Motor neuron (in vitro differentiated cells): Measurements from ENCODE around the gene PARVB. TPM values are rescaled to one million over a fixed set of nuclear protein-coding genes. Genes with fewer than 3 reads are reported as not detected.

Source experiments
- ATAC-seq, 8 experiments: fragments of 200-7000 bp; cut with Tn5 transposase; replicated peaks in 6 of 8; 2 replicates each; pipeline ENCODE4 v1.8.0; 2021; ENCODE audit warnings: mild to moderate bottlenecking in 8 of 8, moderate library complexity in 8 of 8
- H3K27ac ChIP-seq, 2 donors: fragments of 250-450 bp; sonication (Bioruptor Pico); 2 replicates each; pipeline ENCODE4 v1.9.0; 2021; ENCODE audit warnings: antibody characterized with exemption in 2 of 2, mild to moderate bottlenecking in 2 of 2, moderate library complexity in 1 of 2
- H3K4me1 ChIP-seq, 2 donors: fragments of 250-450 bp; sonication (Bioruptor Pico); replicated peaks in 1 of 2; 2 replicates each; pipeline ENCODE4 v1.6.1; 2021; ENCODE audit warnings: antibody characterized with exemption in 2 of 2, mild to moderate bottlenecking in 2 of 2, moderate library complexity in 1 of 2
- H3K4me3 ChIP-seq, 5 donors: fragments of 250-450 bp; sonication (Bioruptor Pico); 2 replicates each; pipeline ENCODE4 v1.9.0; 2021; ENCODE audit warnings: antibody characterized with exemption in 5 of 5, mild to moderate bottlenecking in 5 of 5, moderate library complexity in 4 of 5
- WGBS, 10 experiments: fragments of 450-650 bp; shearing (Covaris generic); methylation state at CpG; one replicate each; pipeline ENCODE4 v1.0.0; 2022; 5-methylcytosine and 5-hydroxymethylcytosine counted together
- in situ Hi-C, 9 experiments: fragments of 400-800 bp; cut with MboI; loops; one replicate each; pipeline ENCODE4 v1.15.0; 2021; ENCODE audit warnings: low sequenced_read_pairs in 9 of 9, low pct_unique_long_range_greater_than_20kb in 2 of 9; ENCODE audit not compliant: unreplicated experiment in 9 of 9
- total RNA-seq, 8 experiments: library from RNA; unstranded; fragments of 300-600 nt; gene quantifications; 2 replicates each; pipeline versions ENCODE4 v1.2.3 to v1.2.4, GENCODE V29; 2022

PARVB gene
- total RNA-seq, 8 experiments from 2014 or later: 0.65 to 66.5 (median 3.3) TPM

DNA sequence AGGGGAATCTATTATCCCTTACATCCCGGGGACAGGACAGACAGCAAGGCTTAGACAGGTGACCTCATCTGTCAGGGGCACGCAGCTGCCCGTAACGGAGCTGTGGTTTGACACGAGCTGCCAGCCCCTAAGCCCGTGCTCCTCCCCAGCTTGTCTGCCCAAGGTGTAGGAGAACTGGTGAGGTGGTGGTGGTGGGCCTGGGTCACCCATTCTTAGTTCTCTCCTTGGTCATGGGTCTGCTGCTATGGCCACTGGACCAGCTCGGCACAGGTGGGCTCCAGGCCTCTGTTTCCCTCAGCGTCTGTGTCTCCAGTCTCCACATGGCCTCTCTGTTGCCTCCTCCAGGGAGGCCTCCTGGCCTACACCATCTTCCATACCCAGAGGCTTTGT is 162.0 kb downstream of the PARVB start:
- H3K27ac ChIP-seq: no peak overlapping the region
- ATAC-seq: no peak
- H3K4me3 ChIP-seq: no peak overlapping the region
- peaks cover 5 to 6% of the 10 kb centered on the region in 2 donors for H3K4me1 ChIP-seq
- in situ Hi-C loops: no loop called here
- 36 to 100% (median 70%) methylated on average over 2 to 5 of the region's 8 CpGs; no CpG with 5 or more reads in 5 of the 10 experiments for WGBS, 10 experiments

- H3K27ac ChIP-seq: no peak overlapping the region
- WGBS, 10 experiments: 34 to 100% (median 60%) methylated on average over 1 to 4 of the region's 4 CpGs; no CpG with 5 or more reads in 5 of the 10 experiments
- H3K4me1 ChIP-seq: peaks cover 5 to 13% of the 10 kb centered on the region in 2 donors
- no peak overlapping the region for H3K4me3 ChIP-seq
- ATAC-seq: no peak
- in situ Hi-C loops: no loop called here
These were observed 162.6 kb downstream of the PARVB start for GRCh38 chr22:44186737-44187136.

GRCh38 chr22:44187652-44188230 is 163.6 kb downstream of the PARVB start:
- in situ Hi-C loops: no loop called here
- Histone ChIP-seq H3K4me1 (peaks cover 5 to 17% of the 10 kb centered on the region in 2 donors), H3K4me3 (no peak overlapping the region), H3K27ac (no peak overlapping the region)
- no peak for ATAC-seq
- 20 to 80% (median 76%) methylated on average over 1 to 4 of the region's 12 CpGs; no CpG with 5 or more reads in 6 of the 10 experiments for WGBS, 10 experiments

DNA sequence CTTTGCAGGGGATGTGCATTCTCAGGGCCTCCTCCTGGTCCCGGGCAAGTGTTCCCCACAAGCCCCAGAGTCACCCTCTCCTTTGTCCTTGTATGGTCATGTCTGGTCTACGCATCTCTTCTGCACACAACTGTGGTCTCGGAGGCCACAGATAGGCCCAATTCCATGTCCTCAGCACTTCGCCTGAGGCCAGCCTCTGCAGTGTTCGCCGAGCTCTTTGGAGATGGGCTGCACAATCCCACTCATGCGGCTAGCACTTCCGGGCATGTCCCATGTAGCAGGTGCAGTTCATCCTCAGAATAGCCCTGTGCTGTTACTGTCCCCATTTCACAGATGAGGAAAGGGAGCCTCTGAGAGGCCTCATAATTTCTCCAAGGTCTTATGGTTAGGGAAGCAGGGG is 164.2 kb downstream of the PARVB start:
- WGBS, 10 experiments: 80 to 100% (median 86%) methylated on average over 1 to 7 of the region's 8 CpGs; no CpG with 5 or more reads in 6 of the 10 experiments
- Histone ChIP-seq H3K27ac (no peak overlapping the region), H3K4me1 (peaks cover 5 to 17% of the 10 kb centered on the region in 2 donors), H3K4me3 (no peak overlapping the region)
- in situ Hi-C loops: no loop called here
- no peak for ATAC-seq

- in situ Hi-C loops: no loop called here
- no peak overlapping the region for H3K4me3 ChIP-seq
- peaks cover 5 to 17% of the 10 kb centered on the region in 2 donors for H3K4me1 ChIP-seq
- ATAC-seq: no peak
- 80 to 100% (median 91%) methylated on average over 1 to 3 of the region's 12 CpGs; no CpG with 5 or more reads in 6 of the 10 experiments for WGBS, 10 experiments
- no peak overlapping the region for H3K27ac ChIP-seq
These were observed 165.0 kb downstream of the PARVB start for GRCh38 chr22:44188986-44189630.

- in situ Hi-C loops: no loop called here
These were observed 166.4 kb downstream of the PARVB start for GRCh38 chr22:44190381-44190976.

DNA sequence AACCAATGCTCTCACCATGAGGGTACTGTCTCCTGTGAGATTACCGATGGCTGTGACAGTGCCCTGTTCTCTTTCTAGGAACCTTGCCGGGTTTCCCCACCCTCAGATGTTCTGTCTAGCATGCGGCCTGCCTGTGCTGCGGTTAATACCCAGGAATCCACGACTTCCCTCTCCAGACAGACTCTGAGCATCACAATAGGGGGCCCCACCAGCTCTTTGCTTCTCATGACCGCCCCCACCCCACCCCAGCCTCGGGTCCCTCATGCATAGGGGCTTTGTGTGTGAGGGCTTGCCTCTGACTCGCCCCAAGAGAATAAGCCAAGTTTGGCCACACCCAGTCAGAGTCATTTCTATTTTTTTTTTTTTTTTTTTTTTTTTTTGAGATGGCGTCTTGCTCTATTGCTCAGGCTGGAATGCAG is 166.9 kb downstream of the PARVB start:
- no peak overlapping the region for H3K4me3 ChIP-seq
- in situ Hi-C loops: no loop called here
- peak; percentile 32 to 77 (median 68) for ATAC-seq
- WGBS, 10 experiments: 52 to 90% (median 57%) methylated on average over 1 to 3 of the region's 9 CpGs; no CpG with 5 or more reads in 7 of the 10 experiments
- H3K27ac ChIP-seq: no peak overlapping the region
- H3K4me1 ChIP-seq: peaks cover 7 to 21% of the 10 kb centered on the region in 2 donors

More at GRCh38 chr22:44190381-44190976, 166.4 kb downstream of the PARVB start:
- 57 to 93% (median 77%) methylated on average over 2 to 6 of the region's 12 CpGs; no CpG with 5 or more reads in 3 of the 10 experiments for WGBS, 10 experiments
- no peak overlapping the region for H3K4me3 ChIP-seq
- peaks cover 5 to 17% of the 10 kb centered on the region in 2 donors for H3K4me1 ChIP-seq
- H3K27ac ChIP-seq: no peak overlapping the region
- no peak for ATAC-seq

- H3K27ac ChIP-seq: no peak overlapping the region
- H3K4me3 ChIP-seq: no peak overlapping the region
- peaks cover 9 to 24% of the 10 kb centered on the region in 2 donors for H3K4me1 ChIP-seq
- in situ Hi-C loops: no loop called here
- peak; percentile 29 to 81 (median 57) for ATAC-seq
- 80 to 100% (median 100%) methylated on average over 1 to 2 of the region's 8 CpGs; no CpG with 5 or more reads in 7 of the 10 experiments for WGBS, 10 experiments
These were observed 168.2 kb downstream of the PARVB start for GRCh38 chr22:44192098-44192815.

DNA sequence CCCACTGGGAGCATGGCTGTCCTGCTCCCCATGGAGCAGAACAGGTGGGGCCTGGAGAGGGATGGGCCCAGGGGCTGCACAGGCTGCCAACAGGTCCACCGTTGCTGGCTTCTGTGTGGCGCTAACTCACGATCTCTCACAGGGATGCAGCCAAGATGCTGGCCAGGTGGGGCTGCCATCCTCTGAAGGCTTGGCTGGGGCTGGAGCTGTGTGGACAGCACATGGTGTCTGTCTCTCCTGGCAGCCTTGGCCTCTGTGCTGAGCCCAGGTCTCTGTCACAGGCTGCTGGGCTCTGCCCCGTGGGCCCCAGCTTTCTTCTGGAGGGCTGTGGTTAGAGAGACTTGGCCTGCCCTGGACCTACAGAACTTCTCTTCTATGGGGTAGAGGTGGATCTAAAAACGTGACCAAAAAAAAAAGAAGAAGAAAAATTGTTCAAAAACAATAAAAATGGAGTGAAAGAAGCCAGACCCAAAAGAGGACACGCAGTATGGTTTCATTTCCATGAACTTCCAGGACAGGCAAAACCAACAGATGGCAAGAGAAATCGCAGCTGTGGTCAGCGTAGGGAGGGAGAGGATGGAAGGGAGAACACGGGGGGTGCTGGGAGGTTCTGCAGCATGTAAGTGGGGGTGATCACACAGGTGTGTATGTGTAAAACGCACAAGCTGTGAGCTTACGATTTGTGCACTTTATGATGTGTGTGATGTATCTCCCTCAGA is 168.9 kb downstream of the PARVB start:
- no peak overlapping the region for H3K27ac ChIP-seq
- H3K4me1 ChIP-seq: peaks cover 9 to 24% of the 10 kb centered on the region in 2 donors
- WGBS, 10 experiments: 38 to 95% (median 70%) methylated on average over 1 to 7 of the region's 11 CpGs; no CpG with 5 or more reads in 1 of the 10 experiments
- H3K4me3 ChIP-seq: no peak overlapping the region
- peak in 1 of 8 experiments; percentile 2 for ATAC-seq
- in situ Hi-C loops: no loop called here

GRCh38 chr22:44193535-44193891 is 169.4 kb downstream of the PARVB start:
- Histone ChIP-seq H3K27ac (no peak overlapping the region), H3K4me3 (no peak overlapping the region), H3K4me1 (peaks cover 9 to 24% of the 10 kb centered on the region in 2 donors)
- in situ Hi-C loops: no loop called here
- no peak for ATAC-seq
- WGBS, 10 experiments: 46 to 100% (median 78%) methylated on average over 1 to 4 of the region's 4 CpGs; no CpG with 5 or more reads in 1 of the 10 experiments

DNA sequence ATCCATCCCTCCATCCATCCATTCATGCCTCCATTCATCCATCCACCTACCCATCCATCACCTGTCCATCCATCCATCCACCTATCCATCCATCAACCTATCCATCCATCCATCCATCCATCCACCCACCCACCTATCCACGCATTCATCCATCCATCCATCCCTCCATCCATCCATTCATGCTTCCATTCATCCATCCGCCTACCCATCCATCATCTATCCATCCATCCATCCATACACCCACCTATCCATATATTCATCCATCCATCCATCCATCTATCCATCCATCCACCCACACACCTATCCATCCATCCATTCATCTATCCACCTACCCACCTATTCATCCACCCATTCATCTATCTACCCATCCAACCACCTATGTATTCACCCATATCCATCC is 170.5 kb downstream of the PARVB start:
- Histone ChIP-seq H3K4me3 (no peak overlapping the region), H3K4me1 (peaks cover 9 to 24% of the 10 kb centered on the region in 2 donors), H3K27ac (no peak overlapping the region)
- ATAC-seq: no peak
- in situ Hi-C loops: no loop called here
- 14 to 100% (median 84%) methylated on average over 2 of the region's 2 CpGs for WGBS, 10 experiments

DNA sequence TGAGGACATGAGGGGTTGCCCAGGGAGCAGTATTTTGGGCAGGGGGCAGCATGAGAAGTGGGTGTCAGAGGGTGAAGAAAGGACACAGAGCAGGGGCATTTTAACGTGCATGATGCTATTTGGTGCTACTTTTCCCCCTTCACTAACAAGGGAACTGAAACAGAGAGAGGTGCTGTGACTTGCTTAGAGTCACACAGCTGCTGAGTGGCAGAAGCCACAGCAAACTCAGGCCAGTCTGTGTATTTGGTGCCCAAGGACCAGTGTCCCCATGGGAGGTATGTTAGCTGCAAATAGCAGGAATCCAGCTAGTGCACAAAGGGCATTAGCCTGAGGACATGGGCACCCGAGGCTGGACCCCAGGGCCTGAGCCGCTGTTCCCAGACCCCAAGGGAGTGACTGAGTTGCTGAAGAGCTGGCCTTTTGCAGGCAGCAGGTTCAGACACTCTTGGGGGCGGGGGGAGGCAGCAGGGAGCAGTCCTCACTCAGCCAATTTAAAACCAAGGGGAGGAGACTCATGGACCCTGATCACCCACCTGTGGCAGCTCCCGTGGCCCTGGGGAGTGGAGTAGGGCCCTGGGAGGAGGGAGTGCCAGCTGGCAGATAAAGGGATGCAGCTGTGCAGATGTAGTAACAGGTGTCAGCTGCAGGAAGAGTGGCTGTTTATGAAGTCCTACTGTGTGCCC is 171.2 kb downstream of the PARVB start:
- no peak for ATAC-seq
- peaks cover 9 to 24% of the 10 kb centered on the region in 2 donors for H3K4me1 ChIP-seq
- 0 to 80% (median 60%) methylated on average over 1 to 2 of the region's 5 CpGs; no CpG with 5 or more reads in 5 of the 10 experiments for WGBS, 10 experiments
- H3K4me3 ChIP-seq: no peak overlapping the region
- in situ Hi-C loops: no loop called here
- no peak overlapping the region for H3K27ac ChIP-seq
